SK-N-SH (cell line): ENCODE results near the gene CUL4B. TPM values are rescaled to one million over a fixed set of nuclear protein-coding genes. Genes with fewer than 3 reads are reported as not detected.
A peak's percentile ranks its signal among the peaks of the same experiment; 100 is the strongest.
"Not testable (repeated sequence)": the region's sequence is repeated elsewhere in the genome, so short reads cannot be mapped to it uniquely, and the experiment has no call there.

Experiments
- CTCF ChIA-PET: fragments of 300-600, 350-600 bp; formaldehyde crosslinking; extraction: SDS; loops from one replicate; lab custom pipeline; 2021; lab: Yijun Ruan, JAX
- POLR2A ChIA-PET: fragments of 350-600 bp; sonication (Branson Sonifier 250); formaldehyde crosslinking; extraction: SDS; loops from one replicate; lab custom pipeline; 2020; ENCODE audit warnings: antibody characterized with exemption, inconsistent platforms; lab: Yijun Ruan, JAX
- DNase-seq: peaks from one replicate; pipeline ENCODE4 v3.0.0; 2012
- H2AFZ ChIP-seq: fragments of 200-600 bp; sonication (generic); 2 replicates; pipeline ENCODE4 v1.8.1; 2016; ENCODE audit warnings: antibody characterized with exemption, mild to moderate bottlenecking, low read depth
- H3F3A ChIP-seq: fragments of 200-600 bp; sonication (generic); replicated peaks from 2 replicates; pipeline ENCODE3; 2016; ENCODE audit warnings: antibody characterized with exemption, mild to moderate bottlenecking; ENCODE audit not compliant: insufficient read depth
- H3K27ac ChIP-seq, 2 experiments: fragments of 200-500 bp in 1 of 2; fragments of 200-600 bp in 1 of 2; sonication (Bioruptor generic) in 1 of 2; sonication (generic), shearing (Covaris generic) in 1 of 2; 2 replicates each; pipeline versions ENCODE4 v1.5.1 to v1.6.1; 2014 to 2016; ENCODE audit warnings: low read depth in 2 of 2, inconsistent platforms in 1 of 2, low read length in 1 of 2, mild to moderate bottlenecking in 1 of 2, mixed read lengths in 1 of 2
- H3K27me3 ChIP-seq: fragments of 200-600 bp; sonication (generic), shearing (Covaris generic); 2 replicates; pipeline ENCODE4 v1.6.1; 2016; ENCODE audit warnings: mixed run types; ENCODE audit not compliant: insufficient read depth
- H3K36me3 ChIP-seq, 2 experiments: fragments of 200-500 bp in 1 of 2; fragments of 200-600 bp in 1 of 2; sonication (Bioruptor generic) in 1 of 2; sonication (generic) in 1 of 2; replicated peaks in 1 of 2; 2 replicates each; pipeline versions ENCODE3 to v1.5.1; 2014 to 2016; ENCODE audit warnings: low read length in 1 of 2, mild to moderate bottlenecking in 1 of 2; ENCODE audit not compliant: insufficient read depth in 2 of 2, control insufficient read depth in 1 of 2
- H3K4me1 ChIP-seq, 2 experiments: fragments of 200-500 bp in 1 of 2; fragments of 200-600 bp in 1 of 2; sonication (Bioruptor generic) in 1 of 2; sonication (generic), shearing (Covaris generic) in 1 of 2; 2 replicates each; pipeline versions ENCODE4 v1.5.1 to v1.6.1; 2014 to 2016; ENCODE audit warnings: low read depth in 1 of 2, low read length in 1 of 2, mixed run types in 1 of 2; ENCODE audit not compliant: insufficient read depth in 2 of 2, control insufficient read depth in 1 of 2
- H3K4me2 ChIP-seq: fragments of 200-600 bp; sonication (generic), shearing (Covaris generic); 2 replicates; pipeline ENCODE4 v1.6.1; 2017; ENCODE audit warnings: mixed run types
- H3K4me3 ChIP-seq, 2 experiments: fragments of 200-500 bp in 1 of 2; fragments of 200-600 bp in 1 of 2; sonication (Bioruptor generic) in 1 of 2; sonication (generic), shearing (Covaris generic) in 1 of 2; 2 replicates each; pipeline versions ENCODE4 v1.5.1 to v1.8.1; 2014 to 2016; ENCODE audit warnings: low read depth in 2 of 2, inconsistent platforms in 1 of 2, low read length in 1 of 2, mild to moderate bottlenecking in 1 of 2, mixed read lengths in 1 of 2, moderate library complexity in 1 of 2
- H3K79me2 ChIP-seq: fragments of 200-600 bp; sonication (generic); 2 replicates; pipeline ENCODE4 v1.8.1; 2017; ENCODE audit warnings: mild to moderate bottlenecking; ENCODE audit not compliant: insufficient read depth
- H3K9ac ChIP-seq: fragments of 200-600 bp; sonication (generic); 2 replicates; pipeline ENCODE4 v1.6.1; 2017; ENCODE audit warnings: mixed run types
- H3K9me2 ChIP-seq: fragments of 200-600 bp; sonication (generic); 2 replicates; pipeline ENCODE4 v1.6.1; 2017; ENCODE audit warnings: mixed run types
- H3K9me3 ChIP-seq: fragments of 200-600 bp; sonication (generic); 2 replicates; pipeline ENCODE4 v1.6.1; 2017; ENCODE audit warnings: mixed run types, mild to moderate bottlenecking, moderate library complexity
- H4K20me1 ChIP-seq: fragments of 200-600 bp; sonication (generic); 2 replicates; pipeline ENCODE4 v1.6.1; 2017; ENCODE audit warnings: mild to moderate bottlenecking, mixed run types; ENCODE audit not compliant: insufficient read depth
- RAD21 ChIP-seq: IDR thresholded peaks from 2 replicates; pipeline ENCODE4 v1.6.1; 2012; ENCODE audit warnings: mild to moderate bottlenecking, low read length
- SMC3 ChIP-seq: IDR thresholded peaks from 2 replicates; pipeline ENCODE4 v1.6.1; 2012; ENCODE audit warnings: low read depth, low read length, improper control_type of control experiment
- WGBS: methylation state at CpG from one replicate; pipeline ENCODE4 v1.1.6; 2017; ENCODE audit warnings: low lambda C conversion rate; 5-methylcytosine and 5-hydroxymethylcytosine counted together
- polyA plus RNA-seq, 3 experiments: library from polyadenylated mRNA; depleted of rRNA; stranded (reverse); fragments of >200 nt; gene quantifications; 2 replicates each; pipeline ENCODE4 v1.2.3, GENCODE V29; 2012
- small RNA-seq, 7 experiments: library from RNA; depleted of rRNA; stranded (forward); fragments of <200 nt; gene quantifications; one replicate each; pipeline ENCODE3, GENCODE V24; 2012
- TF ChIP-seq, protein P1 (sequence below): fragments of 200-600 bp; sonication (generic); IDR thresholded peaks from 2 replicates; pipeline ENCODE4 v1.6.1; 2017; ENCODE audit warnings: antibody characterized with exemption, mild to moderate bottlenecking, moderate library complexity

Gene CUL4B
- polyA plus RNA-seq, 1 of the 3 experiments (the other 2 are of a cell fraction) = 24.1 TPM

DNA sequence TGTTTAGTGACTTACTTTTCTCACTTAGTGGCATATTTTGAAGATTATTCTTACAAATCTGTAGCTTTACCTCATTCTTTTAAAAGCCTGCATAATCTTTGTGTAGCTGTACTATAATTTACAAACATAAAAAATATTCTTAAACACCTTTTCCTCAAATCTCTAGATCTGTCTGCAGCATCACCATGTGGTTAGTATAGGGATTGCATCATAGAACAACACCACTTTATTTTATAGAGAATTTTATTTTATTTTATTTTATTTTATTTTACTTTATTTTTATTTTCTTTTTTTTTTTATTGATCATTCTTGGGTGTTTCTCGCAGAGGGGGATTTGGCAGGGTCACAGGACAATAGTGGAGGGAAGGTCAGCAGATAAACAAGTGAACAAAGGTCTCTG is 85.3 kb downstream of the CUL4B start:
- H3K27ac ChIP-seq, H3K79me2 ChIP-seq, H4K20me1 ChIP-seq, H3K36me3 ChIP-seq, H3K9ac ChIP-seq, H3K4me2 ChIP-seq, H3K9me3 ChIP-seq, H3F3A ChIP-seq, H2AFZ ChIP-seq, POLR2A ChIA-PET, H3K4me1 ChIP-seq, H3K4me3 ChIP-seq, H3K27me3 ChIP-seq, H3K9me2 ChIP-seq: not testable (repeated sequence)
- TF ChIP-seq, protein P1, sequence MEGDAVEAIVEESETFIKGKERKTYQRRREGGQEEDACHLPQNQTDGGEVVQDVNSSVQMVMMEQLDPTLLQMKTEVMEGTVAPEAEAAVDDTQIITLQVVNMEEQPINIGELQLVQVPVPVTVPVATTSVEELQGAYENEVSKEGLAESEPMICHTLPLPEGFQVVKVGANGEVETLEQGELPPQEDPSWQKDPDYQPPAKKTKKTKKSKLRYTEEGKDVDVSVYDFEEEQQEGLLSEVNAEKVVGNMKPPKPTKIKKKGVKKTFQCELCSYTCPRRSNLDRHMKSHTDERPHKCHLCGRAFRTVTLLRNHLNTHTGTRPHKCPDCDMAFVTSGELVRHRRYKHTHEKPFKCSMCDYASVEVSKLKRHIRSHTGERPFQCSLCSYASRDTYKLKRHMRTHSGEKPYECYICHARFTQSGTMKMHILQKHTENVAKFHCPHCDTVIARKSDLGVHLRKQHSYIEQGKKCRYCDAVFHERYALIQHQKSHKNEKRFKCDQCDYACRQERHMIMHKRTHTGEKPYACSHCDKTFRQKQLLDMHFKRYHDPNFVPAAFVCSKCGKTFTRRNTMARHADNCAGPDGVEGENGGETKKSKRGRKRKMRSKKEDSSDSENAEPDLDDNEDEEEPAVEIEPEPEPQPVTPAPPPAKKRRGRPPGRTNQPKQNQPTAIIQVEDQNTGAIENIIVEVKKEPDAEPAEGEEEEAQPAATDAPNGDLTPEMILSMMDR = peak; percentile 70
- TF ChIP-seq RAD21 = peak; percentile 61
- peak; percentile 39; the same call in 1 of the 2 replicates for TF ChIP-seq SMC3
- CTCF ChIA-PET = interaction anchor here (0.9 to 2.4 kb wide), 6 partner anchors 10 to 226 kb away, joined by 3 to 18 read pairs (median 3); no protein-coding TSS in a partner anchor
- WGBS = 3% methylated on average over 1 of the region's 1 CpG
- DNase-seq = peak; percentile 31

Small RNAs within 50 kb of the gene (small RNA-seq; reads per million reads assigned to genes)
- 0 to 0.52 (median 0) reads per million in 7 experiments for gene RNU7-37P

Other genes with a start within 250 kb of the CUL4B start
- 0.03 and 0.08 TPM in 2 replicates for gene TMEM255A, start 249.5 kb downstream of the CUL4B start, polyA plus RNA-seq (2012; rRNA removed)
- gene ATP1B4, start 198.9 kb downstream of the CUL4B start, polyA plus RNA-seq (2012; rRNA removed) = not detected in 2 replicates
- 108 and 141 TPM in 2 replicates for gene LAMP2, start 91.7 kb downstream of the CUL4B start, polyA plus RNA-seq (2012; rRNA removed)
- 62.1 and 78.7 TPM in 2 replicates for gene MCTS1, start 43.1 kb upstream of the CUL4B start, polyA plus RNA-seq (2012; rRNA removed)
- gene C1GALT1C1, start 69.1 kb upstream of the CUL4B start, polyA plus RNA-seq (2012; rRNA removed) = 26.9 and 30.9 TPM in 2 replicates